SH-SY5Y (cell line): Measurements from ENCODE around the gene ATG3.

Experiments used
- GATA2 ChIP-seq: IDR thresholded peaks from 2 replicates; pipeline ENCODE4 v1.6.1; 2011; ENCODE audit warnings: mild to moderate bottlenecking, low read depth, low read length
- GATA3 ChIP-seq: IDR thresholded peaks from 2 replicates; pipeline ENCODE4 v1.6.1; 2011; ENCODE audit warnings: low read depth, mild to moderate bottlenecking, low read length, moderate library complexity

Gene ATG3

DNA sequence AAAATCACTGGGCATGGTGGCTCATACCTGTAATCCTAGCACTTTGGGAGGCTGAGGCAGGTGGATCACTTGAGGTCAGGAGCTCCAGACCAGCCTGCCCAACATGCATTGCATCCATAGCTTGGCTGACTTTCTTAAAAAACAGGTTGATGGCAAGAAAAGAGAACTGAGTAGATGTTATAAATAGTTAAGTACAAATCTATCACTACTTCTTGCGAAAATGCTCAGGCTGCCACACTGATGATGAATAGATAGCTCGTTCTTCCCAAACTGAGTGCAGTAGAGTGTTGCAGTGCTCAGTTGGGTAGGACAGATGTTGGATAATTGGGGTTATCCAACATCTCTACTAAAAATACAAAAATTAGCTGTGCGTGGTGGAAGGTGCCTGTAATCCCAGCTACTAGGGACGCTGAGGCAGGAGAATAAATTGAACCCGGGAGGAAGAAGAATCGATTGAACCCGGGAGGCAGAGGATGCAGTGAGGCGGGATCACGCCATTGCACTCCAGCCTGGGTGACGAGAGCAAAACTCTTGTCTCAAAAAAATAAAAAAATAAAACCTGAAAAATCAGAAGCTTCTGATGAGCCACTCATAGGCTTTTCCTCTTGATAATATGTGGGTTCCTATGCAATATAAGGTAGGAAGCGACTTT is 63.7 kb downstream of the ATG3 start:
- TF ChIP-seq GATA3 (no peak), GATA2 (no peak)

- TF ChIP-seq GATA2 (no peak), GATA3 (no peak)
Measured at GRCh38 chr3:112496366-112497067, 65.2 kb downstream of the ATG3 start.

- TF ChIP-seq GATA2 (no peak), GATA3 (no peak)
Measured at GRCh38 chr3:112492124-112492523, 69.6 kb downstream of the ATG3 start.

DNA sequence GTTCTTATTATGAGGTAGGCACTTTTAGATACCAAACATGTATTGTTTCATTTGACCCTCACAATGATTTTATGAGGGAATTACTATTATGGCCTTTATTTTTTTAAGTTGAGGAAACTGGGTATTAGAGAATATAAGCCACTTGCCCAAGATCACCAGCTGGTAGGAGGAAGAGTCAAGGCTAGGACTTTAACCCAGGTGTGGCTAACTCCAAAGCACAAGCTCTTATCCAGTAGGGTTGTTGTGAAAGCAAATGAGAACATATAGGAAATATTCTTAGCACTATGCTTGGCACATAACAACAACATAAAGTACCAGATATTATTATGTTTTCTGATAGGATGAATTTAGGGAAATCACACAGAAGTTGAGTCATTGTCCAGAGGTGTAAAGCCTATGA is 70.4 kb downstream of the ATG3 start:
- TF ChIP-seq GATA2 (no peak), GATA3 (no peak)

- TF ChIP-seq GATA2 (no peak), GATA3 (no peak)
Measured at GRCh38 chr3:112489674-112490479, 71.9 kb downstream of the ATG3 start.

GRCh38 chr3:112486811-112487505 is 74.8 kb downstream of the ATG3 start:
- TF ChIP-seq GATA2 (no peak), GATA3 (no peak)

DNA sequence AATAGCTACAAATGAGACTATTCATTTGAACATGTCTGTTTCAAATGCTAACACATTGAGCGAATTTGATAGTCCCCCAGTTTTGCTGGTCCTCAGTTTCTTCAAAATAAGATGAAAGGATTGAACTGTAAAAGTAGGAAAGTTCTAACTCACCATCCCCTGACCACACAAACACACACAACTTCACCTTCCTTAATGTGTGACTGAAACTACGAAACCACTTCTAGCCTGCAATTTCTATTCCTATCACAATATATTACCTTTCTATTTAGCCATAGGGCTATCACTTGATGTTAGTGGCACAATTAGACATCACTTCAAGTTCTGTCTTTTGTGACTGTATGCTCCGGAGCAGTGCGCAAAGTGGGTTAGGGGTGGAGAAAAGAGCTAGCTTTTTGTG is 77.4 kb downstream of the ATG3 start:
- TF ChIP-seq GATA2 (no peak), GATA3 (no peak)

DNA sequence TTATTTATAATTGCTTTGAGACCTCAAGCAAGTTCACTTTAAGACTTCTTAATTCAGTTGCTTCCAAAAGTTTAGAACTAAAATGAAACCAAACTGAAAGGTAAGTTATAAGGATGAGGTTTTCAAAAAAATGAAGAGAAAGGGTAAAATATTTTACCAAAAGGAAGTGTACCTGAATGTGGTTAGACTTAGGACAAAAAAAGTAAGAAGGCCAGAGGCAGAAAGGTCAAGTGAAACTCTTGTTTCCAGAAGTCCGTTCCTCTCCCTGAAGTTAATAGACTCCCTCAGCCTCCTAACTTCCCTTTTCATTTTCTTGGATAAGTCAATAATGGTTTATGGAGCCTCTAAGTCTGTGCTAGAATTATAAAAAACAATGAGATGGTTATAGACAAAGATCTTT is 79.1 kb downstream of the ATG3 start:
- TF ChIP-seq GATA3 (no peak), GATA2 (no peak)
